Lower lobe of right lung (tissue), 2 donors: ENCODE data around the gene PCNT. TPM values are rescaled to one million over a fixed set of nuclear protein-coding genes. Genes with fewer than 3 reads are reported as not detected.

Experiments
- ATAC-seq, 2 donors: fragments of 200-7000 bp; cut with Tn5 transposase; one replicate each; pipeline ENCODE4 v1.9.1; 2020 to 2022; ENCODE audit warnings: mild to moderate bottlenecking in 2 of 2, moderate library complexity in 2 of 2
- DNase-seq: peaks from one replicate; pipeline ENCODE4 v3.0.0-alpha.2; 2020
- H3K27ac ChIP-seq: fragments of 200-600 bp; one replicate; pipeline ENCODE4 v1.8.0; 2022
- H3K27me3 ChIP-seq: fragments of 200-600 bp; one replicate; pipeline ENCODE4 v1.8.0; 2022; ENCODE audit warnings: low read depth
- H3K36me3 ChIP-seq: fragments of 200-600 bp; one replicate; pipeline ENCODE4 v1.8.0; 2022; ENCODE audit warnings: mild to moderate bottlenecking
- H3K4me1 ChIP-seq: fragments of 200-600 bp; one replicate; pipeline ENCODE4 v1.8.0; 2022
- H3K4me3 ChIP-seq: fragments of 200-600 bp; one replicate; pipeline ENCODE4 v1.8.0; 2022; ENCODE audit warnings: mild to moderate bottlenecking
- H3K9me3 ChIP-seq: fragments of 200-600 bp; one replicate; pipeline ENCODE4 v1.8.0; 2022
- CTCF ChIP-seq: fragments of 200-600 bp; IDR thresholded peaks from one replicate; pipeline ENCODE4 v1.8.0; 2022; ENCODE audit warnings: antibody characterized with exemption, mild to moderate bottlenecking
- intact Hi-C: fragments of 100-400 bp; cut with DNase I; formaldehyde crosslinking; loops from one replicate; pipeline ENCODE4 v1.11.0; 2022
- total RNA-seq: library from RNA; stranded (reverse); fragmentation: NEBNext Ultra II Directional; extraction: Animal tissue kit (Norgen Biotek cat#: 25700); gene quantifications from one replicate; pipeline ENCODE4 v1.2.1, GENCODE V29; 2021
- donor health status: DM: no; HTN: yes; CAD: no; lungs with severe emphysema.

The PCNT gene
- total RNA-seq, 1 donor from 2014 or later = 36.5 TPM

- H3K9me3 ChIP-seq = no peaks in the 10 kb centered on the region
- H3K4me1 ChIP-seq = peaks cover 4% of the 10 kb centered on the region
- TF ChIP-seq CTCF = no peak
- ATAC-seq (no peak), DNase-seq (no peak)
- H3K36me3 ChIP-seq = peaks cover 82% of the 10 kb centered on the region
- no peak overlapping the region for H3K27ac ChIP-seq
- intact Hi-C loops = no loop called here
- no peaks in the 10 kb centered on the region for H3K27me3 ChIP-seq
- no peak overlapping the region for H3K4me3 ChIP-seq
Observed at GRCh38 chr21:46363698-46364097, 39.7 kb downstream of the PCNT start.

- H3K36me3 ChIP-seq = peaks cover 64% of the 10 kb centered on the region
- DNase-seq (no peak), ATAC-seq (no peak)
- H3K4me3 ChIP-seq = no peak overlapping the region
- no peaks in the 10 kb centered on the region for H3K9me3 ChIP-seq
- intact Hi-C loops = no loop called here
- H3K27ac ChIP-seq = no peak overlapping the region
- no peaks in the 10 kb centered on the region for H3K27me3 ChIP-seq
- H3K4me1 ChIP-seq = peaks cover 15% of the 10 kb centered on the region
- TF ChIP-seq CTCF = no peak
Observed at GRCh38 chr21:46366091-46366490, 42.1 kb downstream of the PCNT start.

GRCh38 chr21:46366561-46366960 lies 42.6 kb downstream of the PCNT start:
- no peak for TF ChIP-seq CTCF
- H3K4me1 ChIP-seq = peaks cover 15% of the 10 kb centered on the region
- H3K4me3 ChIP-seq = no peak overlapping the region
- H3K36me3 ChIP-seq = peaks cover 60% of the 10 kb centered on the region
- no peaks in the 10 kb centered on the region for H3K27me3 ChIP-seq
- H3K27ac ChIP-seq = no peak overlapping the region
- ATAC-seq = no peak
- intact Hi-C loops = no loop called here
- no peak for DNase-seq
- no peaks in the 10 kb centered on the region for H3K9me3 ChIP-seq

- intact Hi-C loops = no loop called here
- H3K9me3 ChIP-seq = no peaks in the 10 kb centered on the region
- no peak overlapping the region for H3K4me3 ChIP-seq
- DNase-seq = no peak
- no peaks in the 10 kb centered on the region for H3K27me3 ChIP-seq
- peaks cover 15% of the 10 kb centered on the region for H3K4me1 ChIP-seq
- peaks cover 56% of the 10 kb centered on the region for H3K36me3 ChIP-seq
- no peak overlapping the region for H3K27ac ChIP-seq
- ATAC-seq = no peak
- TF ChIP-seq CTCF = no peak
Observed at GRCh38 chr21:46366966-46367365, 43.0 kb downstream of the PCNT start.

- DNase-seq = no peak
- ATAC-seq = peak; percentile 29 to 31
- Histone ChIP-seq H3K4me3 (no peak overlapping the region), H3K4me1 (peaks cover 15% of the 10 kb centered on the region), H3K9me3 (no peaks in the 10 kb centered on the region), H3K36me3 (peaks cover 40% of the 10 kb centered on the region), H3K27me3 (no peaks in the 10 kb centered on the region), H3K27ac (no peak overlapping the region)
- TF ChIP-seq CTCF = no peak
- intact Hi-C loops = no loop called here
Observed at GRCh38 chr21:46368533-46369285, 44.8 kb downstream of the PCNT start.
